Trophoblast cell (in vitro differentiated cells and primary cell): ENCODE data around the gene SNX11.
"Not testable (repeated sequence)": the region's sequence is repeated elsewhere in the genome, so short reads cannot be mapped to it uniquely, and the experiment has no call there.

Experiments
- DNase-seq, 2 donors: peaks; one replicate each; pipeline ENCODE4 v3.0.0-alpha.2; 2016
- H2AFZ ChIP-seq: 2 replicates; pipeline ENCODE4 v1.6.1; 2013; ENCODE audit warnings: low read length, moderate library complexity, mild to moderate bottlenecking; ENCODE audit not compliant: insufficient read depth, poor library complexity
- H2AK5ac ChIP-seq: 2 replicates; pipeline ENCODE4 v1.6.1; 2013; ENCODE audit warnings: mild to moderate bottlenecking, low read length
- H2BK120ac ChIP-seq: 2 replicates; pipeline ENCODE4 v1.6.1; 2013; ENCODE audit warnings: low read length, mild to moderate bottlenecking, moderate library complexity; ENCODE audit not compliant: insufficient read depth, poor library complexity
- H2BK12ac ChIP-seq: 2 replicates; pipeline ENCODE4 v1.6.1; 2013; ENCODE audit warnings: mild to moderate bottlenecking, low read length, moderate library complexity
- H2BK5ac ChIP-seq: 2 replicates; pipeline ENCODE4 v1.6.1; 2013; ENCODE audit warnings: low read length, low read depth, moderate library complexity, mild to moderate bottlenecking; ENCODE audit not compliant: poor library complexity
- H3K14ac ChIP-seq: 2 replicates; pipeline ENCODE4 v1.6.1; 2013; ENCODE audit warnings: mild to moderate bottlenecking, low read length
- H3K18ac ChIP-seq: 2 replicates; pipeline ENCODE4 v1.6.1; 2013; ENCODE audit warnings: mild to moderate bottlenecking, low read length
- H3K23ac ChIP-seq: 2 replicates; pipeline ENCODE4 v1.6.1; 2013; ENCODE audit warnings: low read length
- H3K27ac ChIP-seq: 2 replicates; pipeline ENCODE4 v1.5.1; 2013; ENCODE audit warnings: low read depth, mild to moderate bottlenecking, inconsistent platforms, low read length, moderate library complexity
- H3K27me3 ChIP-seq: 2 replicates; pipeline ENCODE4 v1.6.1; 2013; ENCODE audit warnings: inconsistent platforms, mild to moderate bottlenecking, low read length, moderate library complexity; ENCODE audit not compliant: insufficient read depth
- H3K36me3 ChIP-seq, 2 experiments: 1 replicate in 1 of 2; 2 replicates in 1 of 2; pipeline ENCODE4 v1.6.1; 2013; ENCODE audit warnings: low read length in 2 of 2, mild to moderate bottlenecking in 2 of 2, moderate library complexity in 1 of 2; ENCODE audit not compliant: insufficient read depth in 2 of 2, control insufficient read depth in 1 of 2
- H3K4ac ChIP-seq: 2 replicates; pipeline ENCODE4 v1.6.1; 2013; ENCODE audit warnings: low read depth, mild to moderate bottlenecking, low read length, moderate library complexity
- H3K4me1 ChIP-seq, 2 experiments: 1 replicate in 1 of 2; 2 replicates in 1 of 2; pipeline ENCODE4 v1.6.1; 2013; ENCODE audit warnings: low read length in 2 of 2, mild to moderate bottlenecking in 2 of 2, moderate library complexity in 1 of 2; ENCODE audit not compliant: insufficient read depth in 2 of 2, control insufficient read depth in 1 of 2
- H3K4me2 ChIP-seq: 2 replicates; pipeline ENCODE4 v1.6.1; 2013; ENCODE audit warnings: inconsistent platforms, mild to moderate bottlenecking, low read length, moderate library complexity
- H3K4me3 ChIP-seq: 2 replicates; pipeline ENCODE4 v1.5.1; 2013; ENCODE audit warnings: mild to moderate bottlenecking, low read depth, low read length, inconsistent platforms
- H3K79me1 ChIP-seq: one replicate; pipeline ENCODE4 v1.6.1; 2013; ENCODE audit warnings: low read length
- H3K79me2 ChIP-seq: 2 replicates; pipeline ENCODE4 v1.6.1; 2013; ENCODE audit warnings: low read length, mild to moderate bottlenecking; ENCODE audit not compliant: control insufficient read depth, insufficient read depth, poor library complexity
- H3K9ac ChIP-seq: 2 replicates; pipeline ENCODE4 v1.6.1; 2013; ENCODE audit warnings: mild to moderate bottlenecking, low read length
- H3K9me3 ChIP-seq: 2 replicates; pipeline ENCODE4 v1.6.1; 2013; ENCODE audit warnings: low read depth, mild to moderate bottlenecking, control low read depth, inconsistent platforms, low read length; ENCODE audit not compliant: insufficient read depth
- H4K12ac ChIP-seq: 2 replicates; pipeline ENCODE4 v1.6.1; 2013; ENCODE audit warnings: low read depth, mild to moderate bottlenecking, low read length, moderate library complexity
- H4K8ac ChIP-seq: 2 replicates; pipeline ENCODE4 v1.6.1; 2013; ENCODE audit warnings: low read depth, mild to moderate bottlenecking, low read length, moderate library complexity
- H4K91ac ChIP-seq: one replicate; pipeline ENCODE4 v1.6.1; 2013; ENCODE audit warnings: low read depth, mild to moderate bottlenecking, low read length, moderate library complexity
- WGBS: extraction: QIAGEN DNeasy Blood & Tissue Kit; methylation state at CpG from one replicate; pipeline ENCODE4 v1.1.7; 2013; ENCODE audit warnings: missing lambda C conversion rate; ENCODE audit not compliant: insufficient read length, insufficient coverage; ENCODE audit errors: extremely low coverage; 5-methylcytosine and 5-hydroxymethylcytosine counted together

Gene SNX11

GRCh38 chr17:48077152-48077551 is 30.4 kb upstream of the SNX11 start:
- not testable (repeated sequence) for H2BK120ac ChIP-seq, H3K9me3 ChIP-seq, H4K91ac ChIP-seq, H3K4me2 ChIP-seq, H3K27me3 ChIP-seq, H3K4me1 ChIP-seq, H3K9ac ChIP-seq, DNase-seq, H2BK5ac ChIP-seq, H2AK5ac ChIP-seq, H4K8ac ChIP-seq, H3K79me1 ChIP-seq, H3K4me3 ChIP-seq, H3K79me2 ChIP-seq, H3K23ac ChIP-seq, H2BK12ac ChIP-seq, H3K18ac ChIP-seq, H3K4ac ChIP-seq, H3K14ac ChIP-seq, H2AFZ ChIP-seq, H4K12ac ChIP-seq, H3K27ac ChIP-seq
- WGBS = no CpG with 5 or more reads among the region's 10 CpGs
- H3K36me3 ChIP-seq = peaks cover 25 to 30% of the 10 kb centered on the region in 2 experiments

- no peak overlapping the region for H3K4ac ChIP-seq
- H3K23ac ChIP-seq = no peak overlapping the region
- H3K14ac ChIP-seq = no peak overlapping the region
- H3K4me2 ChIP-seq = no peak overlapping the region
- H3K79me1 ChIP-seq = no peaks in the 10 kb centered on the region
- H3K27ac ChIP-seq = no peak overlapping the region
- no CpG with 5 or more reads among the region's 5 CpGs for WGBS
- no peak overlapping the region for H4K12ac ChIP-seq
- DNase-seq = no peak
- no peaks in the 10 kb centered on the region for H3K4me1 ChIP-seq
- no peaks in the 10 kb centered on the region for H3K27me3 ChIP-seq
- no peak overlapping the region for H4K8ac ChIP-seq
- H3K9ac ChIP-seq = no peak overlapping the region
- no peak overlapping the region for H3K4me3 ChIP-seq
- peaks cover 8% of the 10 kb centered on the region for H3K79me2 ChIP-seq
- H3K9me3 ChIP-seq = no peaks in the 10 kb centered on the region
- H2BK120ac ChIP-seq = no peak overlapping the region
- no peak overlapping the region for H2BK5ac ChIP-seq
- no peak overlapping the region for H2BK12ac ChIP-seq
- H3K18ac ChIP-seq = no peak overlapping the region
- no peak overlapping the region for H2AK5ac ChIP-seq
- H4K91ac ChIP-seq = no peak overlapping the region
- H2AFZ ChIP-seq = no peak overlapping the region
- peaks cover 2% of the 10 kb centered on the region in 2 experiments for H3K36me3 ChIP-seq
Measured at GRCh38 chr17:48081858-48082257, 25.7 kb upstream of the SNX11 start.

- Histone ChIP-seq H3K27me3 (no peaks in the 10 kb centered on the region), H4K8ac (no peak overlapping the region), H3K18ac (no peak overlapping the region), H3K4me3 (no peak overlapping the region), H3K36me3 (no peaks in the 10 kb centered on the region), H3K79me1 (no peaks in the 10 kb centered on the region), H2BK5ac (no peak overlapping the region), H3K4me1 (no peaks in the 10 kb centered on the region), H3K9ac (no peak overlapping the region), H2AK5ac (no peak overlapping the region), H3K23ac (no peak overlapping the region), H4K12ac (no peak overlapping the region), H3K4ac (peak overlapping the region; percentile 13), H3K14ac (no peak overlapping the region), H3K9me3 (no peaks in the 10 kb centered on the region), H3K4me2 (no peak overlapping the region), H2BK12ac (no peak overlapping the region), H2BK120ac (no peak overlapping the region), H2AFZ (no peak overlapping the region), H3K27ac (no peak overlapping the region), H4K91ac (no peak overlapping the region), H3K79me2 (peaks cover 7% of the 10 kb centered on the region)
- no CpG with 5 or more reads among the region's 2 CpGs for WGBS
- DNase-seq = no peak
Measured at GRCh38 chr17:48084932-48085331, 22.6 kb upstream of the SNX11 start.

- no CpG with 5 or more reads among the region's 11 CpGs for WGBS
- H3K4me1 ChIP-seq = no peaks in the 10 kb centered on the region
- no peak overlapping the region for H2BK5ac ChIP-seq
- DNase-seq = no peak
- H2BK120ac ChIP-seq = no peak overlapping the region
- no peak overlapping the region for H3K9ac ChIP-seq
- no peaks in the 10 kb centered on the region for H3K27me3 ChIP-seq
- no peak overlapping the region for H2BK12ac ChIP-seq
- no peak overlapping the region for H3K23ac ChIP-seq
- no peak overlapping the region for H3K4ac ChIP-seq
- no peak overlapping the region for H3K27ac ChIP-seq
- H3K18ac ChIP-seq = no peak overlapping the region
- no peak overlapping the region for H2AK5ac ChIP-seq
- H3K4me2 ChIP-seq = no peak overlapping the region
- H4K12ac ChIP-seq = no peak overlapping the region
- no peak overlapping the region for H4K8ac ChIP-seq
- no peak overlapping the region for H3K14ac ChIP-seq
- H3K79me1 ChIP-seq = no peaks in the 10 kb centered on the region
- no peak overlapping the region for H2AFZ ChIP-seq
- H3K4me3 ChIP-seq = no peak overlapping the region
- peaks cover 11 to 22% of the 10 kb centered on the region in 2 experiments for H3K36me3 ChIP-seq
- peaks cover 13% of the 10 kb centered on the region for H3K79me2 ChIP-seq
- no peaks in the 10 kb centered on the region for H3K9me3 ChIP-seq
- no peak overlapping the region for H4K91ac ChIP-seq
Measured at GRCh38 chr17:48093341-48094045, 14.1 kb upstream of the SNX11 start.
